ENCODE data around the gene NDNF.

GRCh38 chr4:121025540-121025939, 46.8 kb downstream of the NDNF start:
- TF ChIP-seq CTCF (IDR thresholded peaks at IDR 0.05; ENCODE audit: low read depth, low read length): no peak
- no peak for TF ChIP-seq EZH2phosphoT487 (IDR thresholded peaks at IDR 0.05; ENCODE audit: low read depth)
